Measurements from ENCODE around the gene RAB7B.
"Not testable (repeated sequence)": the region's sequence is repeated elsewhere in the genome, so short reads cannot be mapped to it uniquely, and the experiment has no call there.

RAB7B gene, protein sequence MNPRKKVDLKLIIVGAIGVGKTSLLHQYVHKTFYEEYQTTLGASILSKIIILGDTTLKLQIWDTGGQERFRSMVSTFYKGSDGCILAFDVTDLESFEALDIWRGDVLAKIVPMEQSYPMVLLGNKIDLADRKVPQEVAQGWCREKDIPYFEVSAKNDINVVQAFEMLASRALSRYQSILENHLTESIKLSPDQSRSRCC

DNA sequence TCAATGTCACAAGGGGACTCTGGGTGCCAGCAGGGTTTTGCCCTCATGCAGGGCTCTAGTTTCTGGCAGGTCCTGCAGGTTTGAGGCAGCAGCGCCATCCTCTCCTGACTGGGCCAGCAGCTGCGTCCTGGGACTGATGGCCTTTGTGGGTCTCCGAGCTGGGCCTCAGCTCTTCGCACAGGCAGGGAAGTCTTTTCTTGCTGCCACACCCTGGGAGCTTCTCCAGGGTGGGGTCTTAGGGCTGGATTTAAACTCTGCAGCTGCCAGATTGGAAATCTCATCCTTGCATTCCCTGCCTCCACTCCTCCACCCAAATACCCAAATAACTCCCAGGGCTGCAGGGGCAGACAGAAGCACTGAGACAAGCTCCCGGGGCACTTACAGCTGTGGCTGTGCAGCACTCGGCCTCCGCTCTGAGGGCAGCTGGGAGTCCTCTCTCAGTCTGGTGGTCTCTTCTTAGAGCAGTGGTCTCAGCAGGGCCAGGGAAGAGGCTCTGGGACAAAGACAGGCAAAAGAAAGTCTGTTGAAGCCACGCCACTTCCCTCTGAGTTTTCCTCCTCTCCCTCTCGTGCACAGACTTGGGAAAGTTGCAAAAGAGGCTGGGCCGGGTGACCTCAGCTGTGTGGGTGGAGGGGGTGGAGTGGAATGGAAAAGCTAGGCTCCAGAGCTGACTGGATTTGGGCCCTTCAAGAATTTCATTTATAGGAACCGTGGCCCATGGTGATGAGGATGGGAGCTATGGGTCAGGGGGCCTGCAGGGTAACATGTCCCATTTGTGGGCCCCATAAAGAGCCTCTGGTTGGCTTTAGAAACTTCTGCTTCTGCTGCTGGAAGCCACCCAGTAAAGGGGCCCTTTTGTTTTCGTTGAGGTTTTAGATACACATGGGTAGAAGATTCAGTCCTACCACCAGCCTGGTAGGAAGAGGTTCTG is at the start of gene RAB7B:
Gene RAB7B, minus strand, starts transcription at position 525 of the 931 bp plus-strand sequence. CDS start 9,260 bp downstream, outside the sequence.
- DNase-seq (ENCODE audit: low read depth): no peak

DNA sequence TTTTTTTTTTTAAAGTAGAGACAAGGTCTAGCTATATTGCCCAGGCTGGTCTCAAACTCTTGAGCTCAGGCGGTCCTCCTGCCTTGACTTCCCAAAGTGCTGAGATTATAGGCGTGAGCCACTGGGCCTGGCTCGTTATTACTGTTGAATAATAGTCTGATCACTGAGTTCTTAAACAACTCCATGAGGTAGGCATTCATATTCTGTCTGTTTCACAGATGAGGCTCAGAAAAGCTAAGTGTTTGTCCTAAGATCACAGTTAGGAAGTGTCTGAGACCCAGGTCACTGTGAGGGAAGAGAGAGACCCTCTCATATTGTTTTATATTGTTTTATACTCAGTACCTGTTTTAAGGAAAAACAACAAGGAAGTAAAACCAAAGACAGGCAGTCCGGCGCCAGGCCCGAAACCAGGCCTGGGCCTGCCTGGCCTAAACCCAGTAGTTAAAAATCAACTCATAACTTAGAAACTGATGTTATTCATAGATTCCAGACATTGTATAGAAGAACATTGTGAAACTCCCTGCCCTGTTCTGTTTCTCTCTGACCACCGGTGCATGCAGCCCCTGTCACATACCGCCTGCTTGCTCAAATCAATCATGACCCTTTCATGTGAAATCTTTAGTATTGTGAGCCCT is 49.2 kb upstream of the RAB7B start:
- not testable (repeated sequence) for DNase-seq (ENCODE audit: low read depth)

DNA sequence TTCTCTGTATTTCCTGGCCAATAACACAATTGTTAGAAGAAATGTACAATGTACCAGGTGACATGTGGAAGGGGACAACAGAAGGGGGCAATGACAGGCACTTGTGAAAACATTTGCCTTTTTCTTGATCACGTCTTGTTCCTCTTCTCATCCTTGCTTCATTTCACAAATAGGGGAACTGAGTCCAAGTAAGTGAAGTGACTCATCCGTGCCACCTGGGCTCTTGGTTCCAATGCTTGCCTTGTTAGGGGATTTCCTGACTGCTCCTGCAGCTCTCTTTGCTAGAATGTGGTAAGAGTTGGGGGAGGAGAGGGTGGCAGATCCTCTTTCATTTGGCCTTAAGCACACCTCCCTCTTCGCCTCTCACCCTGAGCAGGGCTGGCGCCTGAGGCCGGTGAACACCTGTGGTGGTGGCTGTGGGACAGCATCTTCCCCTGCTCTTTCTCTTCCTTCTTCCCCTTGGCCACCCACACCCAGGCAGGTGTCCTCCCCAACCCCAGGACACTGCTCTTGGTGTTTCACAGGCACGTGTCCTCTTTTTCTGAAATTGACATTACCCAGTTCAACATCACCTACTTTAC is 47.5 kb upstream of the RAB7B start:
- DNase-seq (ENCODE audit: low read depth): no peak

DNA sequence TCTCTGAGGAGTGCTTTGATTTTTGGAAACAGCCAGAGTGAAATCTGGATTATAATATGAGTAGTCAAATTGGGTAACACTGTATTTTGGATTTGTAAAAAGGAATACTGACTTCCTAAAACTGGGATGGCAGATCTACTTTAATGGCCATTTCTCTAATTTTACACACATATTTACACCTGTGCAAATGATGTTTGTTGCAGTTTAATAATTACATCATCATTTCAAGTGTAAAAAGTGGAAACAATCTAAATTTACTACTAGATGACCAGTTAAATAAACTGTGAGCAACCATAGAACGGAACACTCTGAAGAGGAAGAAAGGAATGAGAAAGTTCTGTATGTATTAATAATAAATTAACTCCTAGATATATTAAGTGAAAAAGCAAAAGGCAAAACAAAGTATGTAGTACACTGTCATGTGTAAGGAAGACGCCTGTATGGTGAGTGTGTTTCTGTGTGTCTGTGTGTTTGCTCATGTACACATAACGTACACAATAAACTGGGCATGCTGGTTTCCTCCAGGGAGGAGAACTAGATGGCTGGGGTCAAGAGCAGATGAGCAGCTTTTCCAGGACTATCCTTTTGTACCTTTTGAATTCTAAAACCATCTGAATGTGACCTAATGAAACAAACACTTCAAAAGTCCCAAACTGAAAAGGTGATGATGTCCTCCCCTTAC is 46.9 kb upstream of the RAB7B start:
- no peak for DNase-seq (ENCODE audit: low read depth)

DNA sequence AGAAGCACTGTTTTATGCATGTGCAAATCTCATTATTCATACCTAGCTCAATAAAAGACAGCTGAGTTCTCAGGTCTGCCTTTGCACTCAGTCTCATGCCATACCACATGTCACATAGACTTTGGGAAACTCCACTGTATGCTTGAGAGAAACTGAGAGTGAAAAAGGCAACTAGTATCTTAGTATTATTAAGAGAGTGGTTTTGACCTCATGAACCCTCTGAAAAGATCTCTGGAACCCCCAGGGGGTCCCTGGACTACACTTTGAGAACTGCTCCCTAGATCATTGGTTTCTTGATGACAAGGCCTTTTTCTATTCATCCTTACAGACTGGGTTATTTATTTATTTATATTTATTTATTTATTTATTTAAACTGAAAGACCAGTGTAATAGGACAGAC is 46.1 kb upstream of the RAB7B start:
- no peak for DNase-seq (ENCODE audit: low read depth)

DNA sequence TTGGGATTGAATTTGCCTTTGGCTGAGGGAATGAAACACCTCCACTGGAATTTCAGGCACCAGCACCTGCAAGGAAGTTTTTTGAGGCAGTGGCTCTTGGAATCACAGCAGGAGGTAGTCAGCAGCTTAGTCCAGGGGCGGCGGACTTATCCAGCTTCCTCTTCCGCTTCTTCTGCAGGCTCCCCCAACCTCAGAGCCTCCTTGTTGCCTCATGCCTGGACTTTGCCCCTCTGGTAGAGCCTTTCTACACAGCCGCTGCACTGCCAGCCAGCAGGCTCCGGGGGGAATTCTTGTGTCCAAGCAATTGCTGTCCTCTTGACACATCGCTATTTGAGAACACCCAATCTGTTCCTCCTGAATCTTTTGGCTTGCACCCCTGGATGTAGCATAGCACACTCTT is 45.4 kb upstream of the RAB7B start:
- DNase-seq (ENCODE audit: low read depth): no peak

DNA sequence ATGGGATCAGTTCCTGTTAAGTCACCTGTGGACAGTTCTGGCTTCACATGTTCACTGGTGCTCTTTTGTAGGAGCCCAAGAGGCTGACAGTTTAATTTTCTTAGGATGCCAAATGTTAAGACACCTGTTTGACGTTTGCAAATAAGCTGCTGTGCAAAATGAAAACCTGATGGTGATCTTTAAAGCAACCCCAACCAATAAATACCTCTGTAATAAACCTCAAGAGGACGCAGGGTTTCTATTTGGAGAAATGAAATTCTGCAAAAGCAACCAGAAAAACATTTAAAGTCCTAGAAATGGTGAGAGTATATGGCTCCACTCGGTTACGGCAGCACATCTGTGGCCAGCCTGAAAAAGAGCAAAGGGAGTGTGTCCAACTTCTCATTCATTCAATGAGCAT is 44.1 kb upstream of the RAB7B start:
- no peak for DNase-seq (ENCODE audit: low read depth)

DNA sequence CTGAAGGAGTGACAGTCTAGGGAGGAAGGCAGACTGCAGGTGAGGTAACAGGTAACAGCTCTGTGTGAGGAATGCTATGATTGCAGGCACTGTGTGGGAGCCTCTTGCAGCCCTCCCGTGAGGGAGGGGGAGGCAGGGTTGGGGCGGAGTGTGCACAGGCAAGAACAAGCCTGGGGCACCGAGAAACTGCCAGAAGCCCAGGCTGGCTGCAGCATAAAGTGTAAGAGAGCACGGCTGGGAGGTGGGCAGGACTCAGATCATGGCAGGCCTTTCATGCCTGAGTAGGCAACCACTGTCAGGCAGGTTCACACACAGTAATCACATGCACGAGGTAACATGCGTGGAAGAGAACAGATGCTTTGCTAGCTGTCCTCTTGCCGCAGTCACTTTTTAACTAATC is 38.4 kb upstream of the RAB7B start:
- no peak for DNase-seq (ENCODE audit: low read depth)

DNA sequence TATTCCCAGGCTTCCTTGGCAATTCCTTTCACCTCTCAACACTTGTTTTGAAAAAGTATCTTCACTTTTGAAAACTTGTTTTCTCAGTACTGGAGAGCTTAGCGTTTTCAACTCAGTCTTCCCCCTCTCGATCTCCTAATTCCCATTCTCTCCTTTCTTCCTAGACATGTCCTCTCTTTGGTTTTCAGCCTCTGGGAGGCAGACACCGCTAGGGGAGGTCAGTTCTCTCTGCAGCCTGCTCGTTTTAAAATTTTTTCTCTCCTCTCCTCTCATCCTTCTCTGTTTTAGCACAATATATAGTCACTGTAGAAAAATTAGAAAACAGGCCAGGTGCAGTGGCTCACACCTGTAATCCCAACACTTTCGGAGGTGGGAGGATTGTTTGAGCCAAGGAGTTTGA is 37.1 kb upstream of the RAB7B start:
- DNase-seq (ENCODE audit: low read depth): no peak

DNA sequence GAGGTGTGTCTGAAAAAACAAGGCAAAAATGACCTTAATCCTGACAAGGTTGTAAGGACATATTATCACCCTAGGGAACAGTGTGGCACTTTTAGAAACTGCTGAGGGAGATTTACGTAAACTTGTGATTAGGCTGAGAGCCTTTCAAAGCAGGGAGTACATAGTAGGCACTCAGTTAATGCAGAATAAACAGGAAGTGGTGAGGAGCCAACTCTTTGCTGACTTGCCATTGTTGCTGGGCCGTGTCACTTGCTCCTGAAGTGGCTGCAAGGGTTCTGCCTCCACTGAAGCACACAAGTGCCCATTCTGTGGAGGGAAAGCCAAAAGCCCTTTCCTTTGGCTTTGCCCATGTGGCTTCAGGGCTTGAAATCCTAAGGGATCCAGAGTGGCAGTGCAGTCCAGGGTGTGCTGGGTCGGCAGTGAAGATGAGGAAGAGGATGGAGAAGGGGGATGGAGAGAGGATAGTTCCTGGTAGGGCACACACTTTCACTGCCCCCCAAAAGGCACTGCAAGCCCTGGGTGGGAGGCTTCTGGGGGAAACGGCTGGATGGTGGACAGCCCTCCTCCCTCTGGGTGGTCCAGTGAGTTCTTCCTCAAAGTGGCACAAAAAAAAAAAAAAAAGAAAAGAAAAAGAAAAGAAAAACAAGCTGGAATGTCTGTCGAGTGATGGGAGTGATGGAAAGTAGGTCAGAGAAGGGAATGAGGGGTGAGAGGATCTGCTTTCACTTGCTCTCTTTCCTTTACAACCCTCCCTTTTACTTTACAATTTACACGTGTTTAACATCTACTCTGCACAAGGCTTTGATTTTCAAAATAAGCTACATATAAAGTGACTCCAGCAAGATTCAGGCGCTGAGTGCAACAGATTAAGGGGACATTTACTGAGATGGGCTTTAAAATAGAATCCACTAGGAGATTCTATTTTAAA is 36.1 kb upstream of the RAB7B start:
- no peak for DNase-seq (ENCODE audit: low read depth)

DNA sequence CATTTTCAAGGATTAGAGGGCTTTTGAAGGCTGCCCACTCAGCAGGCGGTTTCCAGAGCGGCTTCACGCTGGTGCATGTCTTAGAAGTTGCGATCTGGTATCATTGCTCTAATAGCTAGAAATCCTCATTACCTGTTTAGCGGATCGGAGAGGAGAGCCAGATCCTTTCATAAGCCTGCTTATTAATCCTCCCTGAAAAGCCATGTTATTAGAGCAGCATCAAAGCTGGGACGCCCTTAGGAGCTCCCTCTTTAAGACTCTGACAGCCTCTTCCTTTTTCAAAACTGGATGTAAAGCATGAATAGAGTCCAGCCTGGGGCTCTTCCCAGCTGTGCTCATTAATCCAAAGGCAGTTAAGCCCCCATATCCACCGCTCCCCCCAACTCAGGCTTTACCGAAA is 34.4 kb upstream of the RAB7B start:
- DNase-seq (ENCODE audit: low read depth): no peak

DNA sequence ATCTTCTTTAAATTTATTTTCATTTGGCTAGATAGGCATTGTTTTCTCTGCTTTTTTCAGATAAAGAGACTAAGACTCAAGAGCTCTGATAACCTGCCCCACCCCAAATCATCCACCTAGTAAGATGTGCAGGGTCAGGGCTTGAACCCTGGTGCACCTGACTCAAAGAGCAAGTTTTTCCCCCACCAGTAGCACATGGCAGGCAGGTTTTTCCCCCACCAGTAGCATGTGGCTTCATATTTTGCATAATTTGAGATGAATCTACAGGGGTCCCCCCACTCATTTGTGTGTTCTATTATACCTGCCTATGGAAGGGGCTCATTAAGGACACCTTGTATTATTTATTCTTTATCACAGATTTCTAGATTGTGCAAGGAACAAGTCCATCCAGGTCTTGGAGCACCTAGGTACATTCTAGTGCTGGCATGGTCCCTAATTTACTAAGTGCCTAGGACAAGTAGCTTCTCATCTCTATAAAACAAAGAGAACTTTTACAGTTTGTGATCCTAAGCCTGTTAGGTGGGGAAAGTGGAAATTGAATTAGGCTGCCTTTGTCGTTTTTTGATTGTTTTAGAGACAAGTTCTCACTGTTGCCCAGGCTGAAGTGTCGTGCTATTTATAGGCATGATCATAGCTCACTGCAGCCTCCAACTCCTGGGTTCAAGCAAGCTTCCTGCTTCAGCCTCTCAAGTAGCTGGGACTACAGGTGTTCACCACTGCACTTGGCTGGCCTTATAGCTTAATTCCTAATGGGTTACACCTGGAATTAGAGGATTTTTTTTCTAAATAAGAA is 33.7 kb upstream of the RAB7B start:
- no peak for DNase-seq (ENCODE audit: low read depth)

DNA sequence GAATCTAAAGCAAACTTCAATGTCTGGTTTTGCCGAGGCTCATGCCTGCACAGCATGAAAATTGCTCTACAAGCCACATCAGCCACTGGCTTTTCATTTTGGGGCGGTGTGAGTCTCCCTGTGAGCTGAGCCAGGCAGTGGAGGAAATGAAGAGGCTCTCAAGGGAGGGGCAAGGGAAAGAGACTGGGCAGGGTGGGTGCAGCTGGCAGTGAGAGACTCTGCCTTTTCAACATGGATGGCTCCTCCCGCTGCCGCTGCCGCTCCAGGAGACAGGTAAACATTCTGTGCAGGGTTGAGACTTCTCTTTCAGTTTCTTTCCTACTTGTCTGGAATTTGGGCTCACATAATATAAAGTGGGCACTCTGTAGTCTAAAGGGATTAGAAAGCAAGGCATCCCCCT is 31.8 kb upstream of the RAB7B start:
- no peak for DNase-seq (ENCODE audit: low read depth)

DNA sequence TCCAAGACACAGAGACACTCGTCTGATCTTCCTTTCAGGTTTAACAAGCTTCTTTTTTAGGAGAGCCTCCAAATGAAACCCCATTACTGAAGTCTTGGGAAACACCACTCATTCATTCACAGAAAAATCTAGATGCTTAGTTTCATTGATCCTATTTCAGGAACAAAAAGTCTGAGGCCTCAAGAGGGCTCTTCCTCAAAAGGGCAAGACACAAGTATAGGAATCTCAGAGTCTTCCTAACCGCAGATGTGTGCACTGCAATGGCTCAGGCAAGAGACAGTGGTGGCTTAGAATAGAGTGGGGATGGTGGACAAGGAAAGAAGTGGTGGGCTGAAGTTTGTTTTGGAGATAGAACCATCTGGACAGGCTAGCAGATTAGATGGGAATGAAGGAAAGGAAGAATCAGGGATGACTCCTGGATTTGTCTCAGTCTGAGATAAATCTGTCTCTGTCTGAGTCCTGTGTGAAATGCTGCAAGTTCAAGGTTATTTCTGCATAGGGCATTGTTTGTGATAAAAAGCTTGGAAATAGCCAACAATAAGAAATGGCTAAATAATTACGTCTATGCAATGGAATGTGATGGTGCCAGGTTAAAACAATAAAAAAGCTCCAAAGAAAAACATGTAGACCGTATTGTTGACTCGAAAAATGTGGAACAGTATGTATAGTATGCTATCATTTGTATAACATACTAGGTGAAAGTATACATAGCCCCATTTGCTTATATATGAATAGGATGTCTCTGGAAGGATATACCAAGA is 29.4 kb upstream of the RAB7B start:
- DNase-seq (ENCODE audit: low read depth): no peak

DNA sequence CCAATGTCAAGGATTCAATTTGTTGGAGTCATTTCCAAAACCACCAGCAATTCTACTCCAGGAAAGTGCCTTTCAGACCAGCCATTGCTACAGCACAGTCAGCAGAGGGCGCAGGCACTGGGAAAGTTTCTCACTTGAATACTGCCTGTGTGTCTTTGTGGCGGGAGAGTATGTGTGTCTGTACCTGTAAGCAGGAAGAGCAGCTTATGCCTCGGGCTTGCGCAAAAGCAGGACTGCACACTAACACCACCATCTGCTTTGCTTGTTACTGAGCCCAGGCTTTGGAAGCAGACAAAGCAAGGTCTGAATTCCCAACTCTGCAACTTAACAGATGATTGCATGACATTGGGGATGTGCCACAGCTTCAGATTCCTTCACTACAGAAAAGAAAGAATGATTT is 27.5 kb upstream of the RAB7B start:
- peak; percentile 22 for DNase-seq (ENCODE audit: low read depth)

DNA sequence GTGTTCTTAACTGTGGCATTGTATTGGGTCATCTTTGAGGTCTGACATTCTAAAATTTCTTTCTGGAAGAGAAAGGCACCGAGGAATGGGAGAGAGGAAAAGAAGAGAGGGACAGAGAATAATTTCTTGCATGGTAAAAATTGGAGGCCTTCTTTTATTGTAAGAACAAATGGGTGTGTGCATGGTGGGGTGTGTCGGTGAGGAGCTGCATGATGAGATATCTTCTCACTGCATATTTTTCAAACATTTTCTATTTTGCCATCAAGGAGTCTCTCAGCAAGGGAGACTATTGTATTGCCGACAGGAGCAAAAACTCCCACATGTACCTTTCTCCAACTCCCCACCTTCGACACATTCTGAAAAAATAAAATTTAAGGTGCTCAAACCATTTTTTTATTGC is 27.0 kb upstream of the RAB7B start:
- no peak for DNase-seq (ENCODE audit: low read depth)

DNA sequence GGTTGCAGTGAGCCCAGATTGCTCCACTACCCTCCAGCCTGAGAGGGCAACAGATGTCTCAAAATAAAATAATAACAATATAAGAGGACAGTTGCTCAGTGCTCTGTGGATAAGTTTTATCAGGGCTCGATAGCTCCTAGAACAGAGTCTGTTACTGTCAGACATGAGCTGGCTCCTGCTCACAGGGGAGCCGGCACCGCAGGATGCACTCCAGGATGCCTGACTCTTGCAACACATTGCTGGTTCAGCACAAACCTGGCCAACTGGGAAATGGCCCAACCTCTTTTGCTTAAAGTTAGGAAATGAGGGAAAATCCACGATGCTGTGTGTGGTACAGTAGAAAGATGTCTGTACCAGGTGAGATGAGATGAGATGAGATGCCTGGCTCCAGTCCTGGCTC is 26.3 kb upstream of the RAB7B start:
- DNase-seq (ENCODE audit: low read depth): no peak

DNA sequence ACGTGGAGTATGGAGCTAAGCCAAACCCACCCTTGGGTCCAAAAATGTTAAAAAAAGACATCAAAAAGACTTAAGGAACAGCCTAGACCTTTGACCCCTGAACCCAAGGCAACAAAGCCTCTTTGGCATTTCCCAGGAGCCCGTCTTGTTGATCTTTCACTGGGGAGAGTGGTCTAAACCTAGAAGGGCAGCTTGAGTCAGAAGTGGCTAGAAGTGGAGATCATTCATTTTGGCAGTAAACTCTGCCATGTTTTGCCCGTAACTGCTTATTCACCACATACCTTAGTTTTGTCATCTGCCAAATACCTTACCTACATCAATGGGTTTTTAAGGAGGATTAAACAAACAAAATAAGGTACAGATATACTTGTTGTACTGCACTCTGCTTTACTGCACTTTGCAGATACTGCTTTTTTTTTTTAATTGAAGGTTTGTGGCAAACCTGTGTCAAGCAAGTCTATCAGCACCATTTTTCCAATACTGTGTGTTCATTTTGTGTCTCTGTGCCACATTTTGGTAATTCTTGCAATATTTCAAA is 22.2 kb upstream of the RAB7B start:
- no peak for DNase-seq (ENCODE audit: low read depth)

DNA sequence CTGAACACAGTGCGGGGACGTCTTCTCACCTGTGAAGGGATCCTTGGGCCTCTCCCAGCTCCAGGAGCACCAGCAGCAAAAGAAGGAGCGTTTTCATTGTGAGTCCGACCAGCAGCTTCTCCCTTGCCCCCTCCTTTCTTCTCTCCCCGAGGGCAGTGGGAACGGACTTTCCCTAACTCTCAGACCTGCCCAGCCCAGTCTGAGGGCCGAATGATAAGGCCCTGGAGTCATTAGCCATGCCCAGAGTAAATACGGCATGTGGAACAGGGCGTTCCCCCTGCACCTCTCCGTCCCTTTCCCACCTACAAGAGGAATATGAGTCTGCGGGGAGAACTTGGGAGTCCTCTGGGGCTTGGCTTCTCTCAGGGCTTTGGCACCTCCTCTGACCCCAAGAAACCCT is 20.5 kb upstream of the RAB7B start, which contains the start of gene CTSE:
Gene CTSE, minus strand, starts transcription at position 201 of the 400 bp plus-strand sequence. Its CDS starts 104 bp downstream, at position 97.
- no peak for DNase-seq (ENCODE audit: low read depth)
